K562 (cell line): Measurements from ENCODE around the gene TRABD2B. TPM values are rescaled to one million over a fixed set of nuclear protein-coding genes. Genes with fewer than 3 reads are reported as not detected.
A peak's percentile ranks its signal among the peaks of the same experiment; 100 is the strongest.

Source experiments
- POLR2G ChIP-seq: fragments of 200-400 bp; formaldehyde crosslinking; IDR thresholded peaks from 2 replicates; pipeline ENCODE4 v1.6.1; 2017; ENCODE audit warnings: low read depth, mild to moderate bottlenecking, antibody characterized with exemption, low read length, moderate library complexity
- REST ChIP-seq, 2 experiments: fragments of 450-650 bp; formaldehyde crosslinking in 1 of 2; IDR thresholded peaks; 2 replicates each; pipeline versions ENCODE4 v1.4.0 to v1.6.1; 2014 to 2020; ENCODE audit warnings: mild to moderate bottlenecking in 2 of 2, borderline replicate concordance in 1 of 2, low read depth in 1 of 2
- ZNF584 ChIP-seq: fragments of 200-800 bp; sonication (Bioruptor generic); IDR thresholded peaks from 2 replicates; pipeline ENCODE4 v1.6.1; 2016; ENCODE audit warnings: low read depth, mild to moderate bottlenecking, missing genetic modification characterization, missing compliant biosample characterization
- polyA plus RNA-seq, 8 experiments: library from polyadenylated mRNA; depleted of rRNA in 4 of 8; stranded (reverse) in 5 of 8; unstranded in 3 of 8; fragments of >200 nt; fragmentation: Nextera tagmentation in 2 of 8; fragmentation: Illumina TruSeq in 1 of 8; extraction: Ambion mirVana in 2 of 8; extraction: Trizol in 1 of 8; gene quantifications; 2 replicates each; pipeline versions ENCODE4 v1.2.1 to v1.2.3, GENCODE V29; 2011 to 2014; ENCODE audit warnings: inconsistent platforms in 1 of 8, missing spikeins in 1 of 8
- total RNA-seq, 7 experiments: library from RNA; depleted of rRNA in 6 of 7; stranded (reverse); fragments of >200 nt in 6 of 7; fragmentation: Illumina TruSeq in 2 of 7; extraction: Trizol in 2 of 7; gene quantifications; 2 replicates each; pipeline versions ENCODE4 v1.2.1 to v1.2.3, GENCODE V29; 2011 to 2021; ENCODE audit warnings: low replicate concordance in 1 of 7

Gene TRABD2B
- total and polyA plus RNA-seq, 9 of the 15 experiments (the other 6 are each of a cell fraction or from before 2014, with no cell fraction given), result not detected

- TF ChIP-seq REST (IDR thresholded peaks at IDR 0.05; ENCODE audit: borderline replicate concordance), result peak; percentile 18; the same call in 1 of the 2 replicates
- no peak for TF ChIP-seq REST (CRISPR knock-in tag; IDR thresholded peaks at IDR 0.05; ENCODE audit: low read depth)
- no peak for TF ChIP-seq POLR2G
- no peak for TF ChIP-seq ZNF584 (CRISPR knock-in tag)
Measured at GRCh38 chr1:47931395-47931794, 65.8 kb downstream of the TRABD2B start (continued).
